ENCODE measurements around the gene CITED1. TPM values are rescaled to one million over a fixed set of nuclear protein-coding genes. Genes with fewer than 3 reads are reported as not detected.
"Not testable (repeated sequence)": the region's sequence is repeated elsewhere in the genome, so short reads cannot be mapped to it uniquely, and the experiment has no call there.

The CITED1 gene
- total RNA-seq, 2 donors from 2014 or later: not detected

DNA sequence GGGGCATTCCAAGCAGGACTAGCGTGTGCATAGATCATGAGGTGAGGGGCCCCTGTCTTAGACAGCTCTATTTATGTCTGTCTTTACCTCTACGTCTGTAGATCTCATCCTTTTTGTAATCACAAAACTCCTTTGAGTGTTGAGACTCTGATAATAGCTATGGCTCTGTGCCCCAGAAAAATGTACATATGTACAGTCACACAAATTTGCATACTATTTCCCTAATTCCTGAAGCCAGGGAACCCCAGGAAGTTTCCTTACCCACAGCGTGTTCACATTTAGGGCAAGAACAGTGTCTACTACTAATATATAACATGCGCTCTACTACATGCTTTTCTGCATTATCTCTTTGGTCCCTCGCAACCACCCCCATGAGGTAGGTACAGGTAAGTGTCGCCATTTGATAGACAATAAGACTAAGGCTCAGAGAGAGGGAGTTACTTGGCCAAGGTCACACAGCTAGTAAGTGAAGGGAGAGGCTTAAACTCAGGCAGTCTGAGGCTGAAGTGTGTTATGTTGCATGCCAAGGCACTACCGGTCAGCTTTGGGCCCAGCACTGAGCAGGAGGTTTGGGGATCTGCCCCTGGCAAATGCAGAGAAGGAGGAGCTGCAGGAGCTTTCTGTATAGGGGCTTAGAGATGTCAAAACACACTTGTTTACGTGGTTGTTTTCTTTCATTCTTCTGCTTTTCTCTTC is 21.0 kb upstream of the CITED1 start:
- Histone ChIP-seq H3K27me3 (no peaks in the 10 kb centered on the region), H3K4me3 (no peak overlapping the region), H3K4me1 (no peaks in the 10 kb centered on the region), H3K36me3 (no peaks in the 10 kb centered on the region), H3K27ac (no peak overlapping the region), H3K9me3 (no peaks in the 10 kb centered on the region), H3K9ac (ENCODE audit: low read depth in 2 of 2, low read length in 2 of 2) (no peak overlapping the region)
- DNase-seq: no peak
- intact Hi-C loops (cut with DNase I): no loop called here
- TF ChIP-seq, protein P1, sequence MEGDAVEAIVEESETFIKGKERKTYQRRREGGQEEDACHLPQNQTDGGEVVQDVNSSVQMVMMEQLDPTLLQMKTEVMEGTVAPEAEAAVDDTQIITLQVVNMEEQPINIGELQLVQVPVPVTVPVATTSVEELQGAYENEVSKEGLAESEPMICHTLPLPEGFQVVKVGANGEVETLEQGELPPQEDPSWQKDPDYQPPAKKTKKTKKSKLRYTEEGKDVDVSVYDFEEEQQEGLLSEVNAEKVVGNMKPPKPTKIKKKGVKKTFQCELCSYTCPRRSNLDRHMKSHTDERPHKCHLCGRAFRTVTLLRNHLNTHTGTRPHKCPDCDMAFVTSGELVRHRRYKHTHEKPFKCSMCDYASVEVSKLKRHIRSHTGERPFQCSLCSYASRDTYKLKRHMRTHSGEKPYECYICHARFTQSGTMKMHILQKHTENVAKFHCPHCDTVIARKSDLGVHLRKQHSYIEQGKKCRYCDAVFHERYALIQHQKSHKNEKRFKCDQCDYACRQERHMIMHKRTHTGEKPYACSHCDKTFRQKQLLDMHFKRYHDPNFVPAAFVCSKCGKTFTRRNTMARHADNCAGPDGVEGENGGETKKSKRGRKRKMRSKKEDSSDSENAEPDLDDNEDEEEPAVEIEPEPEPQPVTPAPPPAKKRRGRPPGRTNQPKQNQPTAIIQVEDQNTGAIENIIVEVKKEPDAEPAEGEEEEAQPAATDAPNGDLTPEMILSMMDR (IDR thresholded peaks at IDR 0.05): no peak

DNA sequence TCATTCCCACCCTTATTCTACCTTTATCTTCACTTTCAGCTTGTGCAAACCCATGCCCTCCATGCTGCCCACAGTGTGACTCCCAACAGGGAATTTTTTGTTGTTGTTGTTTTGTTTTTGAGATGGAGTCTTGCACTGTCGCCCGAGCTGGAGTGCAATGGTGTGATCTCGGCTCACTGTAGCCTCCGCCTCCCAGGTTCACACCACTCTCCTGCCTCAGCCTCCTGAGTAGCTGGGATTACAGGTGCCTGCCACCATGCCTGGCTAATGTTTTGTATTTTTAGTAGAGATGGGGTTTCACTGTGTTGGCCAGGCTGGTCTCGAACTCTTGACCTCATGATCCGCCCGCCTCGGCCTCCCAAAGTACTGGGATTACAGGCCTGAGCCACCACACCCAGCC is 13.9 kb upstream of the CITED1 start:
- H3K27me3 ChIP-seq; H3K9me3 ChIP-seq; H3K27ac ChIP-seq; intact Hi-C loops (cut with DNase I); DNase-seq; H3K4me3 ChIP-seq; H3K9ac ChIP-seq (ENCODE audit: low read depth in 2 of 2, low read length in 2 of 2); H3K36me3 ChIP-seq; H3K4me1 ChIP-seq: not testable (repeated sequence)

DNA sequence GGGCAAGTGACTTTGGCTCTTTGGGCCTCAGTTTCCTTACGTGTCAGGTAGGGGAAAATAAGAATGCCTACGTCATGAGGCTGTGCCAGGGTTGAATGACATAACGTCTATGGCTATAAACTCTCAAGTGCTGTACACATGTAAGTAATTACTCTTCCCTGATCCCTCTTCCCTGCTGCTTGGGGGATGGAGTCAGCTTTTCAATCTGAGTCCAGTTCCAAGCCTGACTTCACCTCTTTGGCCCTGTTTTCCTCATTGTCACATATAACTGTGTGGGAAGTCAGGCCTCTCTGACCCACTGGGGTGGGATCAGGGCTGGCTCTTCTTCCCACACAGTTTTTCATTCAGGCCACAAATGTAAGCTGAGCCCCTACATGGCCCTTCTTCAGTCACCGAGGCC is 11.4 kb upstream of the CITED1 start:
- Histone ChIP-seq H3K27me3 (no peaks in the 10 kb centered on the region), H3K4me3 (no peak overlapping the region), H3K27ac (no peak overlapping the region), H3K4me1 (no peaks in the 10 kb centered on the region), H3K36me3 (no peaks in the 10 kb centered on the region), H3K9ac (ENCODE audit: low read depth in 2 of 2, low read length in 2 of 2) (no peak overlapping the region), H3K9me3 (no peaks in the 10 kb centered on the region)
- TF ChIP-seq, protein P1 (IDR thresholded peaks at IDR 0.05): no peak
- intact Hi-C loops (cut with DNase I): no loop called here
- no peak for DNase-seq

DNA sequence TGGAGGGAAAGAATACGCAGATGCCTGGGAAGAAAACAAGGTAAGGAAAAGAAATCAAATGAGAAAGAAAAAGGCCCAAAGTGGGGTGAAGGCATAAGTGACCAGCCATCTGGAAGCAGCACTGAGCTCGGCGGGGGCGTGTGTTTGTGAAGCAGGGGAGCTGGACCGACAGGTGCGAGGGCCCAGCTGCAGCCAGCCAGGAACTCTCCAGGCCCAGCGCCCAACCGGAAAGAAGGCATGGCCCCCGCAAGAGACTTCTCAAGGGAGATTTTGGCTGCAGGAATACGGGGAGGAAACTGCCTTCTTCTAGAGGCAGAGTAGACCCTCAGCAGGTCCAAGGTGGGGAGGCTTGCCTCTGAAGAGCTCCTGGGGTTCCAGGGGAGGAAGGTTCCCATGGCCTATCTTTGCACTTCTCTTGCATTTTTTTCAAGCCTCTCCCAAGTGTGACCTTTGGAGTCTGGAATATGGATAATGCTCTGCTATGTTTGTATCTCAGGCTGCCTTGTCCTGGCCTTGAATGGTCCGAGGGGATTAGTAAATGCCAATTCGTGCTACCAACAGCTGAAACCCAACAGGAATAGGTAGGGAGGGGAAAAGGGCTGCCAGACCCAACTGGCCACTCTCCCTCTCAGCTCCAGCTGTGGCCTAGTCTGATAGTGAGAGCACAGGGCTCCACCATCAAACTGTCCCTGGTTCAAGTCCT is 10.8 kb upstream of the CITED1 start:
- Histone ChIP-seq H3K9me3 (no peaks in the 10 kb centered on the region), H3K4me3 (no peak overlapping the region), H3K27ac (no peak overlapping the region), H3K36me3 (no peaks in the 10 kb centered on the region), H3K4me1 (no peaks in the 10 kb centered on the region), H3K27me3 (no peaks in the 10 kb centered on the region), H3K9ac (ENCODE audit: low read depth in 2 of 2, low read length in 2 of 2) (no peak overlapping the region)
- TF ChIP-seq, protein P1 (IDR thresholded peaks at IDR 0.05): no peak
- DNase-seq: no peak
- intact Hi-C loops (cut with DNase I): no loop called here

DNA sequence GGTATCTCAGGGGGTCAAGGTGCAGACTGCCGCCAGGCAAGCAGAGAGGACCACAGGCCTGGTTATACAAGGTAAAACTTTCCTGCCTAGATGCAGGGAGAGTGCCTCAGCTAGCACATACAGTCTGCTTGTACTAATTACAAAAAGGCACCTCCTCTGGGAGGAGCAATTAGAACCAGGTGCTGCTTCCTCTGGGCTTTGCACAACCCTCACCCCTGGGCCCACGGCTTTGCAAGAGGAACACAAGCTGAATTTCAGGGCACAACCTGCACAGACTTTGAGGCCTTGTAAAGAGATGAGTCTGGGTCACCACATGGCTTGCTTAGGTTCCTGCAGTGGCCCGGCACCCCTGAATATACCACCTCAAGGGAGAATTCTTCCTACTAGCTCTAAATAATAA is 9.2 kb upstream of the CITED1 start:
- intact Hi-C loops (cut with DNase I): no loop called here
- H3K27me3 ChIP-seq: peaks cover 1% of the 10 kb centered on the region

More for the DNA sequence above, 9.2 kb upstream of the CITED1 start:
- Histone ChIP-seq H3K27ac (no peak overlapping the region), H3K9me3 (no peaks in the 10 kb centered on the region), H3K4me3 (no peak overlapping the region), H3K36me3 (no peaks in the 10 kb centered on the region), H3K4me1 (no peaks in the 10 kb centered on the region), H3K9ac (ENCODE audit: low read depth in 2 of 2, low read length in 2 of 2) (no peak overlapping the region)
- TF ChIP-seq, protein P1 (IDR thresholded peaks at IDR 0.05): no peak
- no peak for DNase-seq

All from colonic mucosa (tissue), 4 donors.